Measurements from ENCODE around the gene SLC18A2. TPM values are rescaled to one million over a fixed set of nuclear protein-coding genes. Genes with fewer than 3 reads are reported as not detected.

The SLC18A2 gene
- total RNA-seq (2014; rRNA removed; shearing (Covaris generic)) = not detected in 2 replicates
- 0.91 and 1.2 TPM in 2 replicates for polyA plus RNA-seq (2016; fragmentation: Nextera tagmentation; extraction: Ambion mirVana)

DNA sequence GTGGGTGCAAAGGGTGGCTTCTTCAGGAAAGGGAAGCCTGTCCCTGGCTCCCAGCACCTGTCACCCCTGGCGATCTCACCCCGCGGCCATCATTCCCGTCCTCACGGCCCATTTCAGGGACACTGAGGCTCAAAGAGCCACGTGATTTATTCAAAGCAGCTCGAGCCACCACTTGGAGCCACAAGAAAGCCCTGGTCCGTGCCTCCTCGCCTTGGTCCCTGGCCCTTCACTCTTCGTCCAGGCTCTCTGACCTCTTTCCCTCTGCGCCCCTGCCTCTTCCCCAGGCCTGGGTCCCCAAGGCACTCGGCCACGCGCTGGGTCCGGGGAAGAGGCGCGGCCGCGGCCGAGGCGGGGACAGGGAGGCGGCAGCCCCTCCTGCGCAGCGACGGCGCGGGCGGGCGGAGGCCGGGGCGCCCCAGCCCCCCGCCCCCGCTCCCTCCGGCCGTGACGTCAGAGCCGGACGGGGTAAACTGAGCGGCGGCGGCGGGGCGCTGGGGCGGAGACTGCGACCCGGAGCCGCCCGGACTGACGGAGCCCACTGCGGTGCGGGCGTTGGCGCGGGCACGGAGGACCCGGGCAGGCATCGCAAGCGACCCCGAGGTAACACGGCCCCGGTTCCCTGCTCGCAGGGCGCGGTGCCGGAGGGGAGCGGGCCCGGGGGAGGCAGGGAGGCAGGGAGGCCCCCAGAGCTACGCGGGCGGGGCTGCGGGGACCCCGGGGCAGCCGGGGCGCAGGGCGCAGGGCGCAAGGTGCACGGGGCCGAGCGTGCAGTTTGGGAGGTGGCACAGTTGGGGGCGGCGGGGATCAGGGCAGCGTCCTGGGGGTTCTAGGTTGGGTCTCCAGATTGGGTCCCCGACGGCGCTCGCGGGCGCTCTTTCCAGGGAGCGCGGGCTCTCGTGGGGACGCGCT, at the start of gene SLC18A2:
TSS of gene SLC18A2 (plus strand) at position 494 of the 909 bp plus-strand sequence. CDS start 580 bp downstream, outside the sequence.
- H3K9ac ChIP-seq = no peak within 1 kb of the TSS
- no peaks in the 10 kb centered on the region for H4K20me1 ChIP-seq (ENCODE audit: insufficient read depth)
- no peaks in the 10 kb centered on the region for H3F3A ChIP-seq (ENCODE audit: insufficient read depth)
- no peaks in the 10 kb centered on the region for H3K9me3 ChIP-seq (ENCODE audit: low read depth)
- peak within 1 kb of the TSS; percentile 53 for H3K4me3 ChIP-seq
- H3K27me3 ChIP-seq (replicated peaks; ENCODE audit: insufficient read depth) = peaks cover 48% of the 10 kb centered on the region
- H3K4me1 ChIP-seq (ENCODE audit: insufficient read depth) = no peaks in the 10 kb centered on the region
- TF ChIP-seq EZH2phosphoT487 (IDR thresholded peaks at IDR 0.05; ENCODE audit: insufficient read depth, low read depth) (no peak), EZH2 (IDR thresholded peaks at IDR 0.05; ENCODE audit: insufficient read depth, poor library complexity, severe bottlenecking) (no peak)
- in situ Hi-C loops (cut with MboI) = no loop called here
- no peaks in the 10 kb centered on the region for H3K36me3 ChIP-seq (ENCODE audit: low read depth)
- H3K79me2 ChIP-seq (ENCODE audit: insufficient read depth) = no peaks in the 10 kb centered on the region
- peak within 1 kb of the TSS; percentile 73 for H3K4me2 ChIP-seq (ENCODE audit: unreplicated experiment)
- no peak for DNase-seq
- peak within 1 kb of the TSS; percentile 35; the same call in 1 of the 2 replicates for H2AFZ ChIP-seq
- no peak within 1 kb of the TSS for H3K27ac ChIP-seq
- 10 to 40% methylated on average over 17 to 83 of the region's 93 CpGs for WGBS, 2 experiments (ENCODE audit: low coverage in 1 of 2, low lambda C conversion rate in 2 of 2, missing lambda C conversion rate in 2 of 2)
- no peaks in the 10 kb centered on the region for H3K9me2 ChIP-seq (ENCODE audit: insufficient read depth)

DNA sequence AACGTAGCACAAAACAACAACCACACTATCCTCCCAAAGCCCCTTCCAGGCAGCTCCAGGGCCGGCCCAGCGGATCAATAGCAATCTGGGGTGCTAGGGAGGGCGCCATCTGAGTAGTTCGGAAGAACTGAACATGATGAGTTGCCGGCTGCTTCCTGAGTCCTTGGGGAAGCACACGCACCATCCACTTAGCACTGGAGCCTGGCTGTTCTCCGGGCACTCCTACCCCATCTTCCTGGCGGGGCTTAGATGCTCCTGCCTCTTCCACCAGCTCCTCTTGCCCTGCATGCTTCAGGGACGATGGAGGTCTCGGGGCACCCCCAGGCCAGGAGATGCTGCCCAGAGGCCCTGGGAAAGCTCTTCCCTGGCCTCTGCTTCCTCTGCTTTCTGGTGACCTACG, 43.7 kb upstream of the SLC18A2 start, which contains the start of gene KCNK18:
TSS of gene KCNK18 (plus strand) at position 301 of the 400 bp plus-strand sequence. CDS start at position 301, 0 bp downstream.
- Histone ChIP-seq H3K9me2 (ENCODE audit: insufficient read depth) (no peaks in the 10 kb centered on the region), H3K36me3 (ENCODE audit: low read depth) (no peaks in the 10 kb centered on the region), H3K9me3 (ENCODE audit: low read depth) (no peaks in the 10 kb centered on the region), H4K20me1 (ENCODE audit: insufficient read depth) (no peaks in the 10 kb centered on the region), H3K9ac (no peak within 1 kb of the TSS), H3K27me3 (replicated peaks; ENCODE audit: insufficient read depth) (peaks cover 24% of the 10 kb centered on the region), H2AFZ (no peak within 1 kb of the TSS), H3K4me3 (no peak within 1 kb of the TSS), H3K4me2 (ENCODE audit: unreplicated experiment) (no peak within 1 kb of the TSS), H3K27ac (no peak within 1 kb of the TSS), H3K4me1 (ENCODE audit: insufficient read depth) (no peaks in the 10 kb centered on the region), H3K79me2 (ENCODE audit: insufficient read depth) (no peaks in the 10 kb centered on the region), H3F3A (ENCODE audit: insufficient read depth) (no peaks in the 10 kb centered on the region)
- TF ChIP-seq EZH2 (IDR thresholded peaks at IDR 0.05; ENCODE audit: insufficient read depth, poor library complexity, severe bottlenecking) (no peak), EZH2phosphoT487 (IDR thresholded peaks at IDR 0.05; ENCODE audit: insufficient read depth, low read depth) (no peak)
- WGBS, 2 experiments (ENCODE audit: low coverage in 1 of 2, low lambda C conversion rate in 2 of 2, missing lambda C conversion rate in 2 of 2) = 59 to 62% methylated on average over 12 of the region's 12 CpGs
- in situ Hi-C loops (cut with MboI) = no loop called here
- no peak for DNase-seq

DNA sequence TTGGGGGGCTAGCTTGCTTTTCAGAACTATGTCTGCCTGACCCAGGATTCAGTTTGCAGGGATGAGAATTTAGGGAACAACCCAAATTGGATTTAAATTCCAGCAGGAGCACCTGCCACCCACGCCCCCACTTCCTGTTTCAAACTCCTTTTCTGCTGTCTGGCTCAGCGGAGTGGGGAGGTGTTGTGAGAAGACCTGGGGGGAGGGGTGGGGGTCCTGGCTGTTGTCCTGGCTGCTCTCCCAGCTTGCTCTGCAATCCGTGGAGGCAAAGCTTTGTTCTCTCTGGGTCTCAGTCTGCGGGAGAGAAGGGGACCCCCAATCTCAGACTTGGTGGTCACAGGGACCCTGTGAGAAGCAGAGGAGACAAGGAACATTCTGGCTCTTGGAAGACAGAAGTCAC, 42.8 kb upstream of the SLC18A2 start:
- no peaks in the 10 kb centered on the region for H3K9me2 ChIP-seq (ENCODE audit: insufficient read depth)
- H3K9ac ChIP-seq = no peak overlapping the region
- no peaks in the 10 kb centered on the region for H3K79me2 ChIP-seq (ENCODE audit: insufficient read depth)
- no peaks in the 10 kb centered on the region for H3K4me1 ChIP-seq (ENCODE audit: insufficient read depth)
- H3K27ac ChIP-seq = no peak overlapping the region
- H3K4me3 ChIP-seq = no peak overlapping the region
- H4K20me1 ChIP-seq (ENCODE audit: insufficient read depth) = no peaks in the 10 kb centered on the region
- no peaks in the 10 kb centered on the region for H3F3A ChIP-seq (ENCODE audit: insufficient read depth)
- in situ Hi-C loops (cut with MboI) = no loop called here
- no peak for DNase-seq
- H2AFZ ChIP-seq = no peak overlapping the region
- H3K36me3 ChIP-seq (ENCODE audit: low read depth) = no peaks in the 10 kb centered on the region
- no peaks in the 10 kb centered on the region for H3K9me3 ChIP-seq (ENCODE audit: low read depth)
- peaks cover 24% of the 10 kb centered on the region for H3K27me3 ChIP-seq (replicated peaks; ENCODE audit: insufficient read depth)
- no peak for TF ChIP-seq EZH2phosphoT487 (IDR thresholded peaks at IDR 0.05; ENCODE audit: insufficient read depth, low read depth)
- no peak for TF ChIP-seq EZH2 (IDR thresholded peaks at IDR 0.05; ENCODE audit: insufficient read depth, poor library complexity, severe bottlenecking)
- WGBS, 2 experiments (ENCODE audit: low coverage in 1 of 2, low lambda C conversion rate in 2 of 2, missing lambda C conversion rate in 2 of 2) = 32 to 41% methylated on average over 4 of the region's 4 CpGs
- H3K4me2 ChIP-seq (ENCODE audit: unreplicated experiment) = no peak overlapping the region

DNA sequence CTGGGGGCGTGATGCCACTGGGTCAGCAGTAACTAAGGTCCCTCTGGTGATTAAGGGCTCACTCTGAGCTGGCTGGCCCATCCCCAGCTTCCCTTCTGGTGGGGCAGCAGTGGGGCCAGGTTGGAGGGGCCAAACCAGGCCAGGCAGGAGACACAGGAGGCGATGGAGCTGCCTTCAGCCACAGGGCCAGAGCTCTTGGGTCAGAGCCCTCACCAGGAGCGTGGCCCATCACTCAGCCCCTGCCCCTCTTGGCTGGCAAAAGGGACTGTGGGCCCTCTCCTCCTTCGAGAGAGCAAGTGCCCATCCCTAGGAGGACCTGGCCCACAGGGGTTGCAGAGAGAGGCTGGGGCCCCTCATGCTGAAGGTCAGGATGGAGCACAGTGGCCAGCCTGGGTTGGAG, 39.1 kb upstream of the SLC18A2 start:
- Histone ChIP-seq H4K20me1 (ENCODE audit: insufficient read depth) (no peaks in the 10 kb centered on the region), H3K4me1 (ENCODE audit: insufficient read depth) (no peaks in the 10 kb centered on the region), H3K4me3 (no peak overlapping the region), H3F3A (ENCODE audit: insufficient read depth) (no peaks in the 10 kb centered on the region), H3K9ac (no peak overlapping the region), H3K36me3 (ENCODE audit: low read depth) (no peaks in the 10 kb centered on the region), H3K79me2 (ENCODE audit: insufficient read depth) (no peaks in the 10 kb centered on the region), H3K4me2 (ENCODE audit: unreplicated experiment) (no peak overlapping the region), H3K27me3 (replicated peaks; ENCODE audit: insufficient read depth) (peaks cover 14% of the 10 kb centered on the region), H2AFZ (no peak overlapping the region), H3K27ac (no peak overlapping the region), H3K9me3 (ENCODE audit: low read depth) (no peaks in the 10 kb centered on the region), H3K9me2 (ENCODE audit: insufficient read depth) (no peaks in the 10 kb centered on the region)
- WGBS, 2 experiments (ENCODE audit: low coverage in 1 of 2, low lambda C conversion rate in 2 of 2, missing lambda C conversion rate in 2 of 2) = 31 to 44% methylated on average over 4 of the region's 4 CpGs
- in situ Hi-C loops (cut with MboI) = loop anchor here (25.0 kb wide), 1 partner anchor 1060 kb away; no protein-coding TSS in a partner anchor
- TF ChIP-seq EZH2phosphoT487 (IDR thresholded peaks at IDR 0.05; ENCODE audit: insufficient read depth, low read depth) = no peak
- no peak for TF ChIP-seq EZH2 (IDR thresholded peaks at IDR 0.05; ENCODE audit: insufficient read depth, poor library complexity, severe bottlenecking)
- no peak for DNase-seq
